ENCODE measurements around the gene SENP5.
"Not testable (repeated sequence)": the region's sequence is repeated elsewhere in the genome, so short reads cannot be mapped to it uniquely, and the experiment has no call there.

SENP5 gene

DNA sequence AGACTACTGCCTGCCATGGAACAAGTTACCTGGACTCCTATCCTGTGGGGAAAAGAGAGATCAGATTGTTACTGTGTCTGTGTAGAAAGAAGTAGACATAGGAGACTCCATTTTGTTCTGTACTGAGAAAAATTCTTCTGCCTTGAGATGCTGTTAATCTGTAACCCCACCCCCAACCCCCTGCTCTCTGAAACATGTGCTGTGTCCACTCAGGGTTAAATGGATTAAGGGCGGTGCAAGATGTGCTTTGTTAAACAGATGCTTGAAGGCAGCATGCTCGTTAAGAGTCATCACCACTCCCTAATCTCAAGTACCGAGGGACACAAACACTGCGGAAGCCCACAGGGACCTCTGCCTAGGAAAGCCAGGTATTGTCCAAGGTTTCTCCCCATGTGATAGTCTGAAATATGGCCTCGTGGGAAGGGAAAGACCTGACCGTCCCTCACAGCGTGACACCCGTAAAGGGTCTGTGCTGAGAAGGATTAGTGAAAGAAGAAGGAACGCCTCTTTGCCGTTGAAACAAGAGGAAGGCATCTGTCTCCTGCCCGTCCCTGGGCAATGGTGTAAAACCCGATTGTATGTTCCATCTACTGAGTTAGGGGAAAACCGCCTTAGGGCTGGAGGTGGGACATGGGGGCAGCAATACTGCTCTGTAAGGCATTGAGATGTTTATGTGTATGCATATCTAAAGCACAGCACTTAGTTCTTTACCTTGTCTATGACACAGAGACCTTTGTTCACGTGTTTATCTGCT, 76.5 kb downstream of the SENP5 start:
- DNase-seq: not testable (repeated sequence)

DNA sequence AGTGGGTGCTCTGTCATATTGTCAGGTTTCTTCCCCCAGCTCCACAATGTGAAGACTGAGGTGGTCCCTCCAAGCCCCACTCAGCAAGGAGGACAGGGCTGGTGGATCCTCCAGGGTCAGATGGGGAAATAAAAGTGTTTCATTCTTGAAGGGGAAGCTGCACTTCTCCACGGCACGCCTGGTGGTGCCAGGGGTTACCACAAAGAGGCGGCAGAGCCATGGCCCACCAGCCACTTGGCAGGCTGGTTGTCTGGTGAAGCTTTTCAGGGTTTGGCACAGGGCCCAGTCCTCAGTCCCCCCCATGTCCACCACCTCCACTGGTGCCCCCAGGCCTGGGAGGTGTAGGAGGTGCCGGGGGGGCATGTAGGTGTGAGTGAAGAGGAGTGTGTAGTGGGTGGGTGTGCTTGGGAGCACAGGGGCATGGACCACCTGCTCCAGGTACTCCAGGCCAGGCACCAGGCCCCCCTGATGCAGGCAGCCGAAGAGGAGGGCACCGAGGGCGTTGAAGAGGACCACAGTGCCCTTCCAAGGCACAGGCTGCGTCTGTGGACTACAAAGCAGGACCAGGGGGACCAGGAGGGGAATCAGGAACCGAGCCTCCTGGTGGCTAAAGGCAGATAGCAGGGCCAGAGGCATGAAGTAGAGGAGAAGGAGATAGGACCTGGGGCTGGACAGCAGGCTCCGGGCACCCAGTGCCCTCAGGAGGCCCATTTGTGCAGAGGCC, 79.6 kb downstream of the SENP5 start:
- no peak for DNase-seq

DNA sequence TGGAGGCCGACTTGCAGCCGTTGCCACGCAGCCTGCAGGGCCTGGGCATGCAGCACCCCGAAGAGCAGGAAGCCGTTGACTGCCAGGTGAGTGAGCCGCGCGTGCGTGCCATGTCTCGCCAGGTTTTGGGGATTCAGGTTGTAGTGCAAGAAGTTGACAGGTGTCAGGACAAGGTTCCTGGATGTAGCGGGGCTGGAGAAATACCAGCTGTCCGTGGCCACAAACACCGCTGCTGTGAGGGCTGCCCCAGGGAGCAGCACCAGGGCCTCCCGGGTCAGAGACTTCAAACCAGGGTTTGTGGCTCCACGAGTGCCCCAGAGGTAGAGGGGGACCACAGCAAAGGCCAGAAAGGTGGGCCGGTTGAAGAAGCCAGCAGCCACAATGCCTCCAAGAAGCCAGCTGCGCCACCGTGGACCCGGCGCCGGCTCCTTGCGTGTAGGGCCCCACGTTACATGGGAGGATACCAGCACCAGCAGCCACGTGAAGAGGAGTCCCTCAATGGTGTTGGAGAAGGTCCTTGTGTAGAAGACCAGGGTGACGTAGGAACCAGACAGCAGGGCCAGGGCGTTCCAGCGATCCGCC, 80.2 kb downstream of the SENP5 start:
- no peak for DNase-seq

DNA sequence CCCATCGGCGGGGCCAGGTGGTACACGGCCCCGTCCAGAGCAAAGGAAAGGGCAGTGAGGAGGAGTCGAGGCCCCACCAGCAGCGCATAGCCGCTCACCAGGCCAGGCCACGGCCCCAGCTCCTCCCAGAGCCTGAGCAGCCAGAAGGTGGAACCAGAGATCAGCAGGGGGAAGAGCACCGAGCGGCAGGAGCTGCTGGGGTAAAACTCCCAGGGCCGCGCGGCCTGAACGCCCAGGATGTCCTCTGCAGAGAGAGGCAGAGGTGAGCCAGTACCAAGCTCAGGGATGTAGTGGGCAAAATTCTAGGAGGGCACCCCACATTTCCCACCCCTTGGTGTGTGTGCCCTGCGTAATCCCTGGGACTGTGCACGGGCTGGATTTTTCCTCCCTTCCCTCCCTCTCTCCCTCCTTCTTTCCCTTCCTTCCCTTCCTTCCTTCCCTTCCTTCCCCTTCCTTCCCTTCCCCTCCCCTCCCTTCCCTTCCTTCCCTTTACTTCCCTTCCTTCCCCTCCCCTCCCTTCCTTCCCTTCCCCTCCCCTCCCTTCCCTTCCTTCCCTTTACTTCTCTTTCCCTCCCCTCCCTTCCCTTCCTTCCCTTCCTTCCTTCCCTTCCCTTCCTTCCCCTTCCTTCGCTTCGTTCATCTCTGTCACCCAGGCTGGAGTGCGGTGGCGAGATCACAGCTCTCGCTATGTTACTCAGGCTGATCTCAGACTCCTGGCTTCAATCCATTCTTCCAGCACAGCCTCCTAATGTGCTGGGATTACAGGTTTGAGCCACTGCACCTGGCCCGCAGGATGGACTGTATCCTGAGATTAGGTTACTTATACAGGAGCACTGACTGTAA, 80.9 kb downstream of the SENP5 start:
- DNase-seq: no peak

DNA sequence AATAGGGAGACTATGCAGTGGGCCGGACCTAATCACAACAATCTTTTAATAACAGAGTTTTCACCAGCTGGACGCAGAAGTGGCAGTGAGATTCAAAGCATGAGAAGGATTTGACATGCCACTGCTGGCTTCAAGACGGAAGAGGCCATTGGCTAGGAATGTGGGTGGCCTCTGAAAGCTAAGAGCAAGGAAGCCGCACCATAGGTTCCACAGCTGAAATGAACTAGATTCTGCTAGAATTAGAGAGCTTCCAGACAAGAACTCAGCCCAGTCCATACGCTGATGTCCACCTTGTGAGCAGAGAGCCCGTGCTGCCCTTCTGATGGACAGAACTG, 81.5 kb downstream of the SENP5 start:
- no peak for DNase-seq

DNA sequence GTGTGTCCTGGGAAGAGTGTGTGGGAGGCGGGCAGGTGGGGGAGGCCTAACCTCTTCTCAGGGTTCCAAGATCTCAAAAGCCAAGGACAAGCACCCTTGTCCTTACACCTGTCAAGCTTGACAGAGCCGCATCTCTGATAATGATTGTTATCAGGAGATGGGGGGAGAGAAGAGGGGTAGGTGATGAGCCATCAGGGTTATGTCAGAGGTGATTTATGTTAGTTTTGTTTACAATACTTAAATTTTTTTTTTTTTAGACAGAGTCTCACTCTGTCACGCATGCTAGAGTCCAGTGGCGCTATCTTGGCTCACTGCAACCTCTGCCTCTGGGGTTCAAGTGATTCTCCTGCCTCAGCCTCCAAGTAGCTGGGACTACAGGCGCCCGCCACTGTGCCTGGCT, 82.0 kb downstream of the SENP5 start:
- no peak for DNase-seq

DNA sequence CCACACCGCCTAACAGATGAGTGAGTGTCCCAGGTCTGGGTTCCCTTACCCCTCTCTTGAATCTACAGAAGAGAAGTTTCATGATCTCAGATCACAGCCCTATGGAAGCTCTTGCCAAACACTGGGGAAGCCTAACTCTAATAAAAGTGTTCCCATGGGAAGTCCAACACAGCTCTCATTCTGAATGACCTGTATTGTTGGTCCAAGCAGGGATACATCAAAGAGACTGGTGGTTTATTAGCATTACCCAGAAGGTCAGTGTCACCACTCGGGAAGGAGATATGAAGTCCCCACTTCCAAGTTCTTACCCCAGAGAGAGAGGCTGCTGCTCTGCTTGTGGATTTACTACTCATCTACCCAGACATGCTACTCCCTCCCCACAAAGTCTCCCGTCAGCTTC, 83.7 kb downstream of the SENP5 start:
- no peak for DNase-seq

DNA sequence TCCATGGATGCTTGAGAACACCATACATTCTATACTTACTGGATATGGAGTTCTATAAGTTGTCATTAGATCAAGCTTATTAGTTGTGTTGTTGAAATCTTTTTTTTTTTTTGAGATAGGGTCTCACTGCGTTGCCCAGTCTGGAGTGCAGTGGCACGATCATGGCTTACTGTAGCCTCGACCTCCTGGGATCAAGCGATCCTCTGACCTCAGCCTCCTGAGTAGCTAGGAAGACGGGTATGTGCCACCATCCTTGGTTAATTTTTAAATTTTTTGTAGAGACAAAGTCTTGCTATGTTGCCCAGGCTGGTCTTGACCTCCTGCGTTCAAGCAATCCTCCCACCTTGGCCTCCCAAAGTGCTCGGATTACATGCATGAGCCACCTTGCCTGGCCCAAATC, 87.1 kb downstream of the SENP5 start:
- no peak for DNase-seq

DNA sequence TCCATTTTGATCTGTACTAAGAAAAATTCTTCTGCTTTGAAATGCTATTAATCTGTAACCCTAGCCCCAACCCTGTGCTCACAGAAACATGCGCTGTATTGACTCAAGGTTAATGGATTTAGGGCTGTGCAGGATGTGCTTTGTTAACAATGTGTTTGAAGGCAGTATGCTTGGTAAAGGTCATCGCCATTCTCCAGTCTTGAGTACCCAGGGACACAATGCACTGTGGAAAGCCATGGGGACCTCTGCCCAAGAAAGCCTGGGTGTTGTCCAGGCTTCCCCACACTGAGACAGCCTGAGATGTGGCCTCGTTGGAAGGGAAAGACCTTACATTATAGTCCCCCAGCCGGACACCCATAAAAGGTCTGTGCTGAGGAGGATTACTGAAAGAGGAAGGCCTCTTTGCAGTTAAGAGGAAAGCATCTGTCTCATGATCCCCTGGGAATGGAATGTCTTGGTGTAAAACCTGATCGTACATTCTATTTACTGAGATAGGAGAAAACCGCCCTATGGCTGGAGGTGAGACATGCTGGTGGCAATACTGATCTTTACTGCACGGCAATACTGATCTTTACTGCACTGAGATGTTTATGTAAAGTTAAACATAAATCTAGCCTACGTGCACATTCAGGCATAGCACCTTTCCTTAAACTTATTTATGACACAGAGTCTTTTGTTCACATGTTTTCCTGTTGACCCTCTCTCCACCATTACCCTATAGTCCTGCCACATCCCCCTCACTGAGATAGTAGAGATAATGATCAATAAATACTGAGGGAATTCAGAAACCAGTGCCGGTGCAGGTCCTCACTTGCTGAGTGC, 94.6 kb downstream of the SENP5 start:
- DNase-seq: no peak

DNA sequence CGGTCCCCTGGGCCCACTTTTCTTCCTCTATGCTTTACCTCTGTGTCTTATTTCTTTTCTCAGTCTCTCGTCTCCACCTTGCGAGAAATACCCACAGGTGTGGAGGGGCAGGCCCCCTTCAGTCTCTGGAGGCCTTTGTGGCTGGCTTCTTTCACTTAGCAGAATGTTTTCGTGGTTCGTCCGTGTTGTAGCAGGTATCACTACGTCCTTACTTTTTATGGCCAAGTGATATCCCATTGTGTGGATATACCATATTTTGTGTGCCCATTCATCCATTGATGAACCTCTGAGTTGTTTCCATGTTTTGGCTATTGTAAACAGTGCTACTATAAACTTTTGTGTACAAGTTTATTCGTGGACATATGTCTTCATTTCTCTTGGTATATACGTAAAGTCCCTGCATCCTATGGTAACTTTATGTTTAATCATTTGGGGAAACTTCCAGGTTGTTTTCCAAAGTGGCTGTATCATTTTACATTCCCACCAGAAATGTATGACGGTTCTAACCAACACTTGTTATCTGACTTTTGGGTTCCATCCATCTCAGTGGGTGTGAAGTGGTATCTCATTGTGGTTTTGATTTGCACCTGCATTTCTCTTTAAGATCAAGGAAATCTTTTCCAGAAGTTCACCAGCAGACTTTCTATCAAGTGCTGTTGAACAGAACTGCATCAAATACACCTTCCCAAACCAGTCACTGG, 95.4 kb downstream of the SENP5 start:
- DNase-seq: no peak

DNA sequence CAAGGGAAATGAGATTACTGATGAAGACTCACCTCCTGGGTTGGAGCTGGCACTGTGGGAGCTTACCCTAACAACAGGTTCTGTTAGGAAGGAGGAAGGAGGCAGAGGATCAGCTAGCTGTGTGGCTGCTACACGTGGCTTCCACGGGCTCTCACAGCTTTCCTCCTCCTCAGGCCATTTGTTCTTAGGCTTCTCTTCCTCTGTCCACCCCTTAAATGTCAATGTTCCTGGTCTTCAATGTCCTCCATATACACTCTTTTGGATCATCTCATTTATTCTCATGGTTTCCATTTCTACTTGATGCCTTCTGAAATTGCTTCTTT, 95.9 kb downstream of the SENP5 start:
- DNase-seq: no peak

DNA sequence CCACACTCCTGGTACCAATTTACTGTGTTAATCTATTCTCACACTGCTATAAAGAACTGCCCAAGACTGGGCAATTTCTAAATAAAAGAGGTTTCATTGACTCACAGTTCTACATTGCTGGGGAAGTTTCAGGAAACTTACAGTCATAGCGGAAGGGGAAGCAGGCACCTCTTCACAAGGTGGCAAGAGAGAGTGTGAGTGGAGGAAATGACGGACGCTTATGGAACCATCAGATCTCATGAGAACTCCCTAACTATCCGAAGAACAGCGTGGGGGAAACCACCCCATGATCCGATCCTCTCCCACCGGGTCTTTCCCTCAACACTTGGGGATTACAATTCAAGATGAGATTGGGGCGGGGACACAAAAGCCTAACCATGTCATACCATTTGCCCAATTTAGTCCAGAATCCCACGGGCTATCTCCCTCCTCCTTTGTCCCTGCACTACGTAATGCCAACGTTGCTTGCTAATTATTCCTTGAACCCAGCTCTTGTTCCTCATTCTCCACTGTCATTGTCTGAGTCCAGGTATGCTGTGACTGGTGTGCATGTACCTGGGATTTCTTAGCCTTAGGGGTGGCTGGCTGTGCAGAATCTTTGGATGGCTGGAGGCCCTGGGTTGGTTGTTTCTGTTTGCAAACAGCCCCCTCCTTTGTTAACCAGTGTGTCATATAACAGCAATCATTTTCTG, 97.5 kb downstream of the SENP5 start:
- DNase-seq: no peak

DNA sequence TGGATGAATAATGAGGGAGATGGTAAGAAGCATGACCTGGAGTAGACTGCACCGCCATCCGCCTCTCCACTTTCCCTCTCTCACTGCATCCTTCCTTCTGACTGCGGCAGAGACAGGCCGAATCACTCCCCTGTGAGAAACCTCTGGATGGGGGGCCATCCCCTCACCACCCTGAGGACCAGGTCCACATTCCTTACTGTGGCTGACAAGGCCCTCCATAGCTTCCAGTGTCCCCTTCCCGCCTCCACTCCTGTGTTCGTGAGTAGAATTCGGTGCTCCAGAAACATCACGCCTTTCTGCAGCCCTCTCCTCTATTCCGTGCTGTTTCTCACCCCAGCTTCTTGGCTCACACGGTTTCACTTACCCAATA, 98.1 kb downstream of the SENP5 start:
- no peak for DNase-seq

DNA sequence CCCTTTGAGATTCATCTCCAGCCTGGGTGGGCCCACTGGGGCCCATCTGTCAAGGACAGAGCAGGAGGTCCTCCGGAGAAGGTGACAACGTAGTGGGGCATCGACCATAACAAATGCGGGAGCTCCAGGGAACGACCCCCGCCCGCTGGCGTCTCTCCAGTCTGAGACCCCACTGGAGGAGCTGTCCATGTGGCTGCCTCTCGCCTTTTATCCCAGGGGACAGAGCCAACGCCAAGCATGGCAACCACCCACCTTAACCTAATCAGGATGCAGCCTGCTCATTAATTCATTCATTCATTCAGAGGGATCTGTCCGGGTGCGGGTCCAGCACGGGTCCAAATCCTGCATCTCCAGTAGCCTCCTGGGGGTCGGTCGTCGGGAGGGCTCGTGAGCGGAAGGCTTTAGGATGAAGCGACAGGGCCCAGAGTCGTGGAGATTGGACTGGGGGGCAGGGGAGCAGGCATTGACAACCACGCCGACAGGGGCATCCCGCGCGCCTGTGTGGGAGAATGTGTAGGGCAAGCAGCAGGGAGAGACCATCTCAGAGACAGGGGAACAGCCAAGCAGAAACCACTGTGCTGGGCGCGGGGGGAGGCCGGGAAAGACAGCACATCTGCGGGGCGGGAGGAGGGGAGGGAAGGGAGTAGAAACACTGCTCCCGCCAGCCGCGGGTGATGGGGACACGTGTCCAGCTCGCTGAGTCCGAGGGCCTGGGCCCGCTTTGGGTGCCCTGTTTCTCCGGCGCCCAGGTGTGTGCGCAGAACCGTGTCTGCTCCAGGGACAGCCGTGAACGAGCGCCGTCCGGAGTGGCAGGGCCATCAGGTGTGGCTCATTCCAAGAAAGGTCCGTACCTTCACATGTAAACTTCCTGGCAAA, 99.0 kb downstream of the SENP5 start:
- no peak for DNase-seq

DNA sequence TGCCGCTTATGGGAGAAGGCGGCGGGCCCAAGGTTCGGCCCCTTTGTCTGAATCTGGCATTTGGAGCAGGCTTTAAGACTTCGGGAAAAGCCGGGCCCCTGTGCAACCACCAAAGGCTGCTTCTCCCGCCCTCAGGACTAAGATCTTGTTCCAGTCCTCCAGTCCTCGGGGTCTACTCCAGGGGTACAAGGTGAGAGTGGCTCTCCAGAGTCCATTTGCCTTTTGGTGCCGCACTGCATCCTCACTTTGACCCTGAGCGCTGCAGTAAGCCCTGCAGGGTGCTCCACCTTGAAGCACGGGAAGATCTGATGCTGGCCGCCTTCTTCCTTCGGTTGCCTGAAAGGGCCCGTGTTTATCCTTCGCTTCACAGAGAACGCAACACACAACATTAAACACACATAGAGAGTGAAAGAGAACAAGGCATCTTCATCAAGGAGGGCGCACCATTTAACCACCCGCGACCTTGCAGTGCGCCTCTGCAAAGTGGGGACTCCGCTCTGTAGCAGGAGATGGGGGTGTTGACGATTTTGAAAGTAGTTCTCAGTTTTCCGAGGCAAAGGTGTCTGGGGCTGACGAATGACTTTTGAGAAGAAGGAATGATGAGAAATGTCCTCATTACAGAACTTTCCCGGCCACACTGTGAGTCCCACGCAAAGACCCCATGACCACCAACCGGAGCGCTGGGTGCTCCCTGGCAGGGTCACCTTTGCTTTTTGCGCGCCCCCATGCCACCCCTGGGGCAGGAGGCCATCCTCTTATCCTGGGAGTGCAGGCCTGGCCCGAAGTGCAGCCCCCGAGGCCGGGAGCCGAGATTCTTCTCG, 99.9 kb downstream of the SENP5 start:
- no peak for DNase-seq

DNA sequence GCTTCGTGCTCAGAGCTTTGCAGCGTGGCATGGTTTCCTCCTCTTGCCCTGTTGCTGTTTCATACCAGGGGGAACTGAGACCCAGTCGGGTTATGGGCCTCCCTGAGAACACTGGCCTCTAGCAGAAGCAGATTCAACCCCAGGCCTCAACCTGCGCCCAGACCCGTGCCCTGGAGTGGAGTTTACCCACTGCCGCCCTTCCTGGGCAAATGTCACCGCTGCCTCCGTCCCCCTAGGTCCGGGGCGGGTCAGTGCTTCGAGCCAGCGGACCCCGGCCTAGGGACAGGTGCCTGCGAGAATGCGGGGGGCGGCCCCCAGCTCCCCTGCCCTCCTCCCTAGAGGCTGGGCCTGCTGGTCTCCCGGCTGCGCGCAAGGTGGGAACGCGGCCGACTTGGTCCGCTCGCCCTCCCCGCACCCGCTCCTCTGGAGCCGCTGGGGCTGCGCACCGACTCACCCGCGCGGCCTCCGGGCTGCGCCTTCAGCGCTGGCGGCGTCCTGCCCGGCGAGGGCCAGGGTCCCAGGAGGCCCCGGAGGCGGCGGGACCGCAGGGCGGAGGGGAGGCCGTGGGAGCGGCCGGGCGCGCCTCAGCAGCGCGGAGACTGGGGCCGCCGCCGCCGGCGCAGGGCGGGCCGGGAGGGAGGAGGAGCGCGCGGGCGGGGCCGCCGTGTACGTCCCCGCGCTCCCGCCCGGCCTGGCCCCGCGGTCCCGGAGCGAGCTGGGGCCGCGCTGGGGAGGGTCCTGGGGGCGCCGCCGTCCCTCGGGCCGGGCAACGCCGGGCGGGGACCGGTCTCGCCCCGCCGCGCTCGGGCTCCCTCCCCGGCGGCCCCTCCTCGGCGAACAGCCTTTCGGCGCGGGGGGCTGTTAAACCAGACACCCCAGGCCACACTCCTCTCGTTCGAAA, 100.8 kb downstream of the SENP5 start, which contains the start of gene PIGZ:
PIGZ (minus strand) TSS at position 601 of the 901 bp plus-strand sequence. CDS start 16,802 bp downstream, outside the sequence.
- no peak for DNase-seq

DNA sequence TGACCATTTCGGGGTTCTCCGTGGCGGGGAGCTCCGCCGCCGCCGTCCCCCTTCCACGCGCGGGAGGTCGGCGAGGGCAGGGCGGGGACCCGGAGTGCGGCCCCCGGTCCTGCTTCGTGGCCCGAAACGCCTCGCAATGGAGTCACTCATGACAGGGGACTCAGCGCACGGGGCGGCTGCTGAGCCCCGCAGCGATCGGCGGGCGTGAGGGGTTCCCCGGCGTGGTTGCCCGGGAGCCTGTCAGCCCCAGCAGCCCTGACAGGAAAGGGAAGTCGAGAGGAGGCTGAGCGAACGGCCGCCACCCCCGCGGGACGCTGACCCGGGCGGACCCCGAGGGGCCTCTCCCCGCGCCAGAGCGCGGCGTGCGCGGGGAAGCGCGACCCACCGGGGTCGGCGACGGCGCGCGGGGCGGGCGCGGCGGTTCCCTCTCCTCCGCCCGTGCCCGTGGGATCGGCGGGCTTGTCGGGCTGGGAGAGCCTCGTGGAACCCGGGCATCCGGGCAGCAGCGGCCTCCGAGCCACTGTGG, 101.5 kb downstream of the SENP5 start:
- no peak for DNase-seq

All from SHP77 (cell line).